Measurements from ENCODE around the gene CYP2E1. TPM values are rescaled to one million over a fixed set of nuclear protein-coding genes. Genes with fewer than 3 reads are reported as not detected.
"Not testable (repeated sequence)": the region's sequence is repeated elsewhere in the genome, so short reads cannot be mapped to it uniquely, and the experiment has no call there.

The CYP2E1 gene
- total RNA-seq, 1 donor = 1.8 TPM

- Histone ChIP-seq H3K4me1 (ENCODE audit: insufficient read depth, low read length) (peaks cover 3% of the 10 kb centered on the region), H3K79me2 (ENCODE audit: insufficient read depth, low read length) (no peaks in the 10 kb centered on the region), H3K4me3 (ENCODE audit: insufficient read depth, low read length) (no peak overlapping the region), H3K9me3 (ENCODE audit: low read depth, low read length) (no peaks in the 10 kb centered on the region), H3K4me2 (ENCODE audit: insufficient read depth, low read length) (no peak overlapping the region), H3K27ac (ENCODE audit: low read depth, low read length) (no peak overlapping the region), H3K36me3 (ENCODE audit: insufficient read depth, low read length) (no peaks in the 10 kb centered on the region), H4K20me1 (ENCODE audit: insufficient read depth, low read length) (no peaks in the 10 kb centered on the region), H2AFZ (ENCODE audit: low read length) (no peak overlapping the region), H3K27me3 (ENCODE audit: insufficient read depth, low read length) (peaks cover 31% of the 10 kb centered on the region)
- TF ChIP-seq CTCF (IDR thresholded peaks at IDR 0.05; ENCODE audit: extremely low read depth, low read depth, low read length) = no peak
- DNase-seq (ENCODE audit: insufficient read length, low spot score, missing footprints) = no peak
Observed at GRCh38 chr10:133532871-133533270, 5.7 kb downstream of the CYP2E1 start.

GRCh38 chr10:133534417-133534816 is 7.3 kb downstream of the CYP2E1 start:
- Histone ChIP-seq H2AFZ (ENCODE audit: low read length) (no peak overlapping the region), H3K4me2 (ENCODE audit: insufficient read depth, low read length) (no peak overlapping the region), H3K9me3 (ENCODE audit: low read depth, low read length) (no peaks in the 10 kb centered on the region), H3K27ac (ENCODE audit: low read depth, low read length) (no peak overlapping the region), H3K4me3 (ENCODE audit: insufficient read depth, low read length) (no peak overlapping the region), H3K4me1 (ENCODE audit: insufficient read depth, low read length) (no peaks in the 10 kb centered on the region), H3K79me2 (ENCODE audit: insufficient read depth, low read length) (no peaks in the 10 kb centered on the region), H3K27me3 (ENCODE audit: insufficient read depth, low read length) (peaks cover 16% of the 10 kb centered on the region), H3K36me3 (ENCODE audit: insufficient read depth, low read length) (no peaks in the 10 kb centered on the region), H4K20me1 (ENCODE audit: insufficient read depth, low read length) (no peaks in the 10 kb centered on the region)
- DNase-seq (ENCODE audit: insufficient read length, low spot score, missing footprints) = no peak
- no peak for TF ChIP-seq CTCF (IDR thresholded peaks at IDR 0.05; ENCODE audit: extremely low read depth, low read depth, low read length)

DNA sequence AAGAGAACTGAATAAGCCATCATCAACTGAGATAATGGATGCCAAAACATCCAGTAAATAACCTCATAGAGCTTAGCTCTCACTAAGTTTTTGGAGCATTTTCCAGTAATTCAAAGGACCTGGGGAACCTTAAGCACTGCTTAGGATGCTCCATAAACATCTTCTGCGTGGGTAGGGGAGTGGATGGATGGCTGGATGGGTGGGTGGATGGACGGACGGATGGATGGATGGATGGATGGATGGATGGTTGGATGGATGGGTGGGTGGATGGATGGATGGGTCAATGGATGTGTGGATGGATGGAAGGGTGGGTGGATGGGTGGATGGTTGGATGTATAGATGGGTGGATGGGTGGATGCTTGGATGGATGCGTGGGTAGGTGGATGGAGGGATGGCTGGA is 9.0 kb downstream of the CYP2E1 start:
- Histone ChIP-seq H2AFZ (ENCODE audit: low read length) (no peak overlapping the region), H3K9me3 (ENCODE audit: low read depth, low read length) (no peaks in the 10 kb centered on the region), H3K4me1 (ENCODE audit: insufficient read depth, low read length) (no peaks in the 10 kb centered on the region), H3K27me3 (ENCODE audit: insufficient read depth, low read length) (no peaks in the 10 kb centered on the region), H3K27ac (ENCODE audit: low read depth, low read length) (no peak overlapping the region), H3K79me2 (ENCODE audit: insufficient read depth, low read length) (no peaks in the 10 kb centered on the region), H4K20me1 (ENCODE audit: insufficient read depth, low read length) (no peaks in the 10 kb centered on the region), H3K4me3 (ENCODE audit: insufficient read depth, low read length) (no peak overlapping the region), H3K4me2 (ENCODE audit: insufficient read depth, low read length) (no peak overlapping the region), H3K36me3 (ENCODE audit: insufficient read depth, low read length) (no peaks in the 10 kb centered on the region)
- TF ChIP-seq CTCF (IDR thresholded peaks at IDR 0.05; ENCODE audit: extremely low read depth, low read depth, low read length) = no peak
- DNase-seq (ENCODE audit: insufficient read length, low spot score, missing footprints) = no peak

GRCh38 chr10:133537546-133538545 is 10.7 kb downstream of the CYP2E1 start:
- H2AFZ ChIP-seq (ENCODE audit: low read length) = no peak overlapping the region
- H3K9me3 ChIP-seq (ENCODE audit: low read depth, low read length) = no peaks in the 10 kb centered on the region
- H3K27ac ChIP-seq (ENCODE audit: low read depth, low read length) = no peak overlapping the region
- H3K27me3 ChIP-seq (ENCODE audit: insufficient read depth, low read length) = no peaks in the 10 kb centered on the region
- no peaks in the 10 kb centered on the region for H3K79me2 ChIP-seq (ENCODE audit: insufficient read depth, low read length)
- H3K4me1 ChIP-seq (ENCODE audit: insufficient read depth, low read length) = no peaks in the 10 kb centered on the region
- TF ChIP-seq CTCF (IDR thresholded peaks at IDR 0.05; ENCODE audit: extremely low read depth, low read depth, low read length) = no peak
- no peaks in the 10 kb centered on the region for H3K36me3 ChIP-seq (ENCODE audit: insufficient read depth, low read length)
- H4K20me1 ChIP-seq (ENCODE audit: insufficient read depth, low read length) = no peaks in the 10 kb centered on the region
- H3K4me2 ChIP-seq (ENCODE audit: insufficient read depth, low read length) = no peak overlapping the region
- H3K4me3 ChIP-seq (ENCODE audit: insufficient read depth, low read length) = no peak overlapping the region
- no peak for DNase-seq (ENCODE audit: insufficient read length, low spot score, missing footprints)

- not testable (repeated sequence) for H4K20me1 ChIP-seq (ENCODE audit: insufficient read depth, low read length); H3K4me2 ChIP-seq (ENCODE audit: insufficient read depth, low read length); H3K4me3 ChIP-seq (ENCODE audit: insufficient read depth, low read length); H3K36me3 ChIP-seq (ENCODE audit: insufficient read depth, low read length); H3K4me1 ChIP-seq (ENCODE audit: insufficient read depth, low read length); H3K27ac ChIP-seq (ENCODE audit: low read depth, low read length); H3K9me3 ChIP-seq (ENCODE audit: low read depth, low read length); H2AFZ ChIP-seq (ENCODE audit: low read length); H3K79me2 ChIP-seq (ENCODE audit: insufficient read depth, low read length); H3K27me3 ChIP-seq (ENCODE audit: insufficient read depth, low read length); DNase-seq (ENCODE audit: insufficient read length, low spot score, missing footprints)
Observed at GRCh38 chr10:133541441-133541975, 14.3 kb downstream of the CYP2E1 start.
